GM19438 (cell line): ENCODE results near the gene RBFOX2.

Experiments
- ATAC-seq: cut with Tn5 transposase; IDR thresholded peaks from one replicate; pipeline ENCODE4 v1.9.1; 2021; ENCODE audit warnings: low read depth; ENCODE audit not compliant: unreplicated experiment

Gene RBFOX2

GRCh38 chr22:35910926-35911325 is 117.7 kb downstream of the RBFOX2 start:
- ATAC-seq = no peak

GRCh38 chr22:35910003-35910769 is 118.4 kb downstream of the RBFOX2 start:
- no peak for ATAC-seq

GRCh38 chr22:35905894-35906293 is 122.7 kb downstream of the RBFOX2 start:
- ATAC-seq = no peak

GRCh38 chr22:35904752-35905151 is 123.9 kb downstream of the RBFOX2 start:
- no peak for ATAC-seq

GRCh38 chr22:35904336-35904692 is 124.3 kb downstream of the RBFOX2 start:
- no peak for ATAC-seq

- ATAC-seq = no peak
These were observed 124.9 kb downstream of the RBFOX2 start for GRCh38 chr22:35903571-35904335.

- no peak for ATAC-seq
These were observed 128.0 kb downstream of the RBFOX2 start for GRCh38 chr22:35900483-35901168.

GRCh38 chr22:35899736-35900135 is 128.9 kb downstream of the RBFOX2 start:
- ATAC-seq = no peak

GRCh38 chr22:35896111-35896705 is 132.4 kb downstream of the RBFOX2 start:
- ATAC-seq = no peak

- ATAC-seq = no peak
These were observed 133.5 kb downstream of the RBFOX2 start for GRCh38 chr22:35894937-35895708.

GRCh38 chr22:35894464-35894878 is 134.2 kb downstream of the RBFOX2 start:
- no peak for ATAC-seq

GRCh38 chr22:35893698-35894097 is 134.9 kb downstream of the RBFOX2 start:
- no peak for ATAC-seq

- no peak for ATAC-seq
These were observed 136.4 kb downstream of the RBFOX2 start for GRCh38 chr22:35892192-35892591.

- ATAC-seq = no peak
These were observed 137.2 kb downstream of the RBFOX2 start for GRCh38 chr22:35891442-35891841.

GRCh38 chr22:35889071-35889470 is 139.6 kb downstream of the RBFOX2 start:
- ATAC-seq = no peak

GRCh38 chr22:35888181-35888870 is 140.3 kb downstream of the RBFOX2 start:
- no peak for ATAC-seq

- ATAC-seq = no peak
These were observed 141.2 kb downstream of the RBFOX2 start for GRCh38 chr22:35887296-35887875.

GRCh38 chr22:35886309-35886708 is 142.3 kb downstream of the RBFOX2 start:
- ATAC-seq = no peak

- no peak for ATAC-seq
These were observed 144.1 kb downstream of the RBFOX2 start for GRCh38 chr22:35884529-35884928.
